Ishikawa (cell line): ENCODE measurements around the gene MOGAT2.

Experiments
- CEBPB ChIP-seq: IDR thresholded peaks from 2 replicates; pipeline ENCODE4 v1.6.1; 2012
- EGR1 ChIP-seq: IDR thresholded peaks from 2 replicates; pipeline ENCODE4 v1.6.1; 2012
- EP300 ChIP-seq: IDR thresholded peaks from 2 replicates; pipeline ENCODE4 v1.6.1; 2012; ENCODE audit warnings: borderline replicate concordance
- MAX ChIP-seq: IDR thresholded peaks from 2 replicates; pipeline ENCODE4 v1.6.1; 2012
- NFIC ChIP-seq: IDR thresholded peaks from 2 replicates; pipeline ENCODE4 v1.6.1; 2012
- RAD21 ChIP-seq: IDR thresholded peaks from 2 replicates; pipeline ENCODE4 v1.6.1; 2012; ENCODE audit warnings: low read depth
- REST ChIP-seq: IDR thresholded peaks from 2 replicates; pipeline ENCODE4 v1.6.1; 2012; ENCODE audit warnings: low read depth, mild to moderate bottlenecking
- TAF1 ChIP-seq: IDR thresholded peaks from 2 replicates; pipeline ENCODE4 v1.6.1; 2012; ENCODE audit warnings: low read depth, mild to moderate bottlenecking
- TCF12 ChIP-seq: IDR thresholded peaks from 2 replicates; pipeline ENCODE4 v1.6.1; 2012; ENCODE audit warnings: low read depth
- USF1 ChIP-seq: IDR thresholded peaks from 2 replicates; pipeline ENCODE4 v1.6.1; 2012
- ZBTB7A ChIP-seq: IDR thresholded peaks from 2 replicates; pipeline ENCODE4 v1.6.1; 2012; ENCODE audit warnings: low read depth

GRCh38 chr11:75668451-75669297 lies 49.0 kb upstream of the MOGAT2 start, which contains the start of gene MAP6:
- TF ChIP-seq EGR1 (no peak), ZBTB7A (no peak), MAX (no peak), EP300 (no peak), TCF12 (no peak), RAD21 (no peak), TAF1 (no peak), USF1 (no peak), NFIC (no peak), REST (no peak), CEBPB (no peak)
